Stimulated activated CD8-positive, alpha-beta memory T cell treated with anti-CD3 and anti-CD28 coated beads, Interleukin-15, amount 100 ng/mL, for 4 hours (primary cell): ENCODE data around the gene GPR158.

Experiments
- DNase-seq, 2 donors: peaks; one replicate each; pipeline ENCODE4 v3.0.0-alpha.2; 2020; ENCODE audit warnings: low read depth in 2 of 2

The GPR158 gene

GRCh38 chr10:25206693-25207414, 32.1 kb downstream of the GPR158 start:
- no peak for DNase-seq

GRCh38 chr10:25209618-25210017, 34.8 kb downstream of the GPR158 start:
- no peak for DNase-seq

DNA sequence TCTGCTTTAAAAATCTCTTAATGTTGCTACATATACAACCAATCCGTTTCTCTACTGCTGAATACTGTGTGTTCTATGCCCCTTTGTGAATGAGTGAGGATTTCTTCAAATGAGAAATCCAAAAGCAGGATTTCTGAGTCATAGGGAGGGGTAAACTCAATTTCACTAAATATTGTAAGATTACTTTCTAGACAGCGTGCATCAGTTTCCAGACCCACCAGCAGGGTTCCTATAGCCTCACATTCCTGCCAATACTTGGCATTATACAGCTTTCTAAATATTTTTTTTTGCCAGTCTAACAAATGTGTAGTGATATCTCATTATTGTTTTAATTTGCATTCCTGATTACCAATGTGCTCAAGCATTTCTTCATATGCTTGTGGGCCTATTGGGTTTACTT, 35.5 kb downstream of the GPR158 start:
- DNase-seq = no peak

GRCh38 chr10:25220156-25220555, 45.4 kb downstream of the GPR158 start:
- no peak for DNase-seq

- DNase-seq = no peak
Measured at GRCh38 chr10:25222085-25222660, 47.4 kb downstream of the GPR158 start.

DNA sequence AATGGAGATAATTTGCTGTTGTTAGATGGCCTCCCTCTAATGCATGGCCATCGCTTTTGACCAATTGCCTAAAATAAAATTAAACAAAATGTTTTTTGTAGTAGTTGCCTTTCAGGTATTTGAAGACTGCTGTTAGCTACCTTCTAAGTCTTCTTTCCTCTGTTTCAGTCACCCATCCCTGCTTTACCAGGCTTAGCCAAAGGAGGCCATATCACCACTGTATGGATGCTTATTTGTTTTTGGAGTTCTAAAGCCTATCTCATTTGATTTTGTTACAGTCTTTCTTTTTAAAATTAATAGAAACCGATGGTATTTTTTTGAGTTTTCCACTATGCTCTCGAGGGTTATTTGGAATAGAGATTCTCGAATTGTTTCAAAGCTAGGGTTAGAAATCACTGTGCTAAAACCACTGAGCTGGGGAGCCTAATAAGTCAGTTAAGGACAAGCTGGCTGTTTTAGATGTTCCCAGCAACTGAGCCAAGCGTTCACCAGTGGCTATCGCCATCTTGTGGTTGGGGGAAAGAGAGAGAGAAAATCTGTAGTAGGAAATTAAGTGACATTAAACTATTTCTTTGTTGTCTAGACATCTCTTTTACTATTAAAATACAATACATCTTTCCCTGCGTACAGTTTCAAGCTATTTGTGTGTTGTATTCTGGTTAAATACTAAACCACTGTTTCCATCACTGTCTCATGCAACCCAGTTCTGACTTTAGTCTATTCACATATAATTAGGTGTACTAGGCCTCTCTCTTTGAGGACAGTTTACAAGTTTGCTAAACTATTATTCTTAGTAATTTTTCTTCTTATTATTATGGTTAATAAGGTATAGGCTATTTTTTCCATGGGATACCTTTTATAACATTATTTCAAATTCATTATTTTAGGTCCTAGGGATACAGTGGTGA, 52.2 kb downstream of the GPR158 start:
- DNase-seq = no peak

DNA sequence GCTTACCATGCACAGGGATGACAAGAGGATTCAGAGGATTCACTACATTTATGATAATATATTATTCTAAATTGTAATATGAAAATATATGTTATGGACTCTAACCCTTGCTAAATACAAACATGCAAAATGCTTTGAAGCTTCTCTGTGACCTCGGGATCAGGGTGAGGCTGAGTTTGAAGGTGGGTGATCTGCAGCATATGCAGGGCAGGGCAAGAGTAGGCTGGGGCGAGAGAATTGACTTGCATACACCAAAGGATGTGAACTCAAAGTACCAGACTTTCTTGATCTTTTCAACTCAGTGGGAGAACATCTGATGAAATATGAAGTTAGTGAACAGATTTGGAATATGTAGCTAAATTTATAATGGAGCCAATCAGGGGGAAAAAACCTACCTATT, 57.0 kb downstream of the GPR158 start:
- DNase-seq = no peak

GRCh38 chr10:25232204-25232603, 57.4 kb downstream of the GPR158 start:
- DNase-seq = no peak

GRCh38 chr10:25245165-25245564, 70.4 kb downstream of the GPR158 start:
- DNase-seq = no peak

DNA sequence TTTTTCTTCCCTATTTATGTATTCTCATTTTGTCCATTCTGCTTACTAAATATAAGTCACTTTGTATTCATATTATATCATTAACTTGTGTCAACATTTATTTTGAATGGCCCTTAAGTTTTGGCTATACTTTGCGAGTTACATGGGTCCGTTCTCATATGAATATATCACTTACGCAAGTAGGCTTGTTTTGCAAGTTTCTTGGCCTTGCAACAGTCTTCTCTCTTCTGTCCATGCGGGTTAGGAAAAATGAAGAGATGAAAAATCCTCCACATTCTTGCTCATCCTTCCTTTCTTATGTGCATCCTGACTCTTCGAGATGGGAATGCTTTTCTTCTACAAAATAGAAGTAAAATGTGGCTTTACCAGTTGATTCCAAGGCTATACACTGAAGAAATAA, 82.8 kb downstream of the GPR158 start:
- no peak for DNase-seq

DNA sequence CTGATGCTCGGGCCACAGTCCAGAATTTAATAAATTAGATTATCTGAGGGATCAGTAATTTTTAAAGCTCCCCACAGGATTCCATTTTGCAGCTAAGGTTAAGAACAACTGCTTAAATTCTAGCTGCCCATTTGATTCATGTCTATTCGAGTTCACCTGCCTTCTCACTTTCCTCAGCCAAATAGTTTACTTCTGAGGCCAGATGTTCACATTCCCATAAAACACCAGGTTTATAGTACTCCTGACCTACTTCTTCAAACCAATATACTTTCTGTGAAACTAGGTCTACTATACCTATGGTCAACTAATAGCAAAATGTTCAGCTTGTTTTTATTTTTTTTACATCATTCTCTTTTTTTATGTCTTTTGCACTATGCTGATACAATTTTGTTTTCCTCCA, 86.3 kb downstream of the GPR158 start:
- DNase-seq = no peak

DNA sequence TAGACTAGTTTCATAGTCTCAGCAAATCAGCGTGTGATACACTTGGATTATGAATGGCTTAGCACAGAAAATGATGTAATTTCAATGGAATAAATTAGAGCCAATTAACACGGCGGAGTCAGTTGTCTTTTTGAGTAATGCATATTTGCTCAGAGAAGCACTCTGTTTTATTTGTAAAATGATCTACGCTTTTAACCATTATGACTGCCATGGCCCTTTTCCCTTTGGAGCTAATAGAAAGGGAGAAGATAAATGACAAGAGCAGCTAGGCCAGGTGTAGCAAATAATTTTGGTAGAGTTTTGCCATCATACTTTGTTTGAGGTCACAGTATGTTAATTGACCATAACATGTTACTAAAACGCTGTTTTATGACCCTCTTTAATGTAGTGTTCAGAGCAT, 86.8 kb downstream of the GPR158 start:
- no peak for DNase-seq

- DNase-seq = no peak
Measured at GRCh38 chr10:25263931-25264330, 89.1 kb downstream of the GPR158 start.

DNA sequence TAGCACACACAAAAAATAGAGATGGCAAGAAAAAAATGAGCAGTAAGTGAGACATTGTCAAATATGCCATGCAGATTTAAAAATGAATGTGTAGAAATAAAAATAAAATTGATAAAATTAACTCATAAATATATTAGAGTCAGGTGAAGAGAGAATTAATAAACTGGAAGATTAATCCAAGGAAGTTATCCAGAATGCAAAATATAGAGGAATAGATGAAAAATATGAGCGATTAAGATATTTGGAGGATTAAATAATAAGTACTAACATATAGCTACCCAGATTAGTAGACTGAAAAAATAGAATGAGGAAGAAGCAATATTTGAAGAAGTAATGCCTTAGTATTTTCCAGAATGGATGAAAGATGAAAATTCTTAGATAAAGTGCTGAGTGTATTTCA, 103.4 kb downstream of the GPR158 start:
- no peak for DNase-seq

- no peak for DNase-seq
Measured at GRCh38 chr10:25280076-25280475, 105.3 kb downstream of the GPR158 start.

- no peak for DNase-seq
Measured at GRCh38 chr10:25280573-25280972, 105.8 kb downstream of the GPR158 start.

- DNase-seq = no peak
Measured at GRCh38 chr10:25285809-25286208, 111.0 kb downstream of the GPR158 start.

DNA sequence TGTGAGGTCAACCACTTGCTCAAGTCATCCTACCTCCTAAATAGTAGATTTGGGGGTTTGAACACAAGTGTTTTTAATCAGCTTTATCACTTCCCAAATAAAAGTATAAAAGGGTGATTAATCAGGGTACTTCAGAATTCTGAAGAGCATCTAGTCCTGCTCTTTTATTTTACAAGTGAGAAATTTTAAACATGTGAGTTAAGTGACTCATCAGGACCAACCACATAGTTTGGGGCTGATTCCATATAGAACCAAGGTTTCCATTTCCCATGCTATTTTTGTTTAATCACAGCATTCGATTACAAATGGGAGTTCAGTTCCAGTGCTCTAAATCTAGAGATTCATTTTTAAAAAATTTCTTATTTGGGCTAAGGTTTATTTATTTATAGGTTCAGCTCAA, 113.4 kb downstream of the GPR158 start:
- DNase-seq = no peak

GRCh38 chr10:25294032-25294926, 119.5 kb downstream of the GPR158 start:
- no peak for DNase-seq

GRCh38 chr10:25296324-25296723, 121.5 kb downstream of the GPR158 start:
- no peak for DNase-seq

GRCh38 chr10:25297466-25297865, 122.7 kb downstream of the GPR158 start:
- no peak for DNase-seq

DNA sequence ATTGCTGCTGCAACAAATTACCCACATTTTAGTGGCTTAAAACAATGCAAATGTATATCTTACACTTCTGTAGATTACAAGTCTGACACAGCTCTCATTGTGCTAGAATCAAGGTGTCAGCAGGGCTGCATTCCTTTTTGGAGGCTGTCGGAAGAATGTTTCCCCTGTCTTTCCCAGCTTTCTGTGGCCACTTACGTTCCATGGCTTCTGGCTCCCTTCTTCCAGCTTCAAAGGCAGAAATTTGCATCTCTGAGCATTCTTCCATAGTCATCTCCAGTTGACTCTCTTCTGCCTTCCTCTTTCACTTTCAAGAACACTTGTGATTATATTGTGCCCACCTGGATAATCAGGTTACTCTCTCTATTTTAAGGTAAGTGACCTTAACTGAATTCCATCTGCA, 125.3 kb downstream of the GPR158 start:
- no peak for DNase-seq
